ENCODE results near the gene EGFR.

GRCh38 chr7:55174456-55174855 is 155.6 kb downstream of the EGFR start:
- TF ChIP-seq CTCF (IDR thresholded peaks at IDR 0.05): no peak
- no peak for TF ChIP-seq POLR2A (IDR thresholded peaks at IDR 0.05)

Data from adrenal gland (tissue), 5 donors.